Measurements from ENCODE around the gene CEP76. TPM values are rescaled to one million over a fixed set of nuclear protein-coding genes. Genes with fewer than 3 reads are reported as not detected.
A peak's percentile ranks its signal among the peaks of the same experiment; 100 is the strongest.

The CEP76 gene
- total RNA-seq, 2 experiments from 2014 or later: 11.9 to 12.5 TPM

DNA sequence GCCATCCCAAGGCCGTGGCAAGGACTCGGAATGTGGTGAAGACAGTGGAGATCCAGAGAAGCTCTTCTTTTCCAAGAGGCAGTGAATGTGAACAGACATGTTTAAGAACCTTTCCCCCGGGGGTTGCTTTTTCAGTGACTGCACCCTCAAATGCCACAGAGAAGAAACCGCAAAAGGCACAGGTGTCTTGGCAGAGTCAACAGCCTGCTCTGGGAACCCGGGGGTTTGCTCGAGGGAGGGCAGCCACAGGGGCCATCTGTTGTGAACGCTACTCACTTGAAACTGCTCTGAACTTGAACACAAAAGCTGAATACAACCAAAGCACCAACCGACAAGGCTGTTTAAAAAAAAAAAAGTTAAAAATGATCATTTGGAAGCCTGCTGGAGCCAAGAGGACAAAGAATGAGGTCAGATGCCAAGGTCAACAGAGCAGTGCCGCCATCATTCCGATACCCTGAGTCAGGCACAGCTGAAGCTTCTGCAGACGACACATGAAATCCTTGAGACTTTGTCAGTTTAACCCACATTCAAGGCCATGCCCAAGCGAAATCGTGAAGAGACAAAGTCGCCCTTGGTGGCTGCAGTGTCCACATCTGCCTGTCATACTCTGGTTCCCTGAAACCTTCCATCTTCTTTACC, 47.7 kb upstream of the CEP76 start:
- Mint-ChIP-seq H3K4me1 (ENCODE audit: low read depth) (peaks cover 21% of the 10 kb centered on the region), H3K27me3 (no peaks in the 10 kb centered on the region), H3K9me3 (no peaks in the 10 kb centered on the region), H3K36me3 (ENCODE audit: low read depth) (no peaks in the 10 kb centered on the region), H3K27ac (peak overlapping the region; percentile 69), H3K4me3 (no peak overlapping the region)
- CTCF ChIA-PET: interaction anchor here (0.7 to 2.2 kb wide), 4 partner anchors 128 to 213 kb away, joined by 3 to 9 read pairs (median 6); no protein-coding TSS in a partner anchor
- POLR2A ChIA-PET: interaction anchor here (1.1 to 1.4 kb wide), 2 partner anchors 19 to 25 kb away, joined by 3 to 8 read pairs; no protein-coding TSS in a partner anchor
- intact Hi-C loops (cut with micrococcal nuclease): no loop called here
- DNase-seq (peak; percentile 65), ATAC-seq (peak; percentile 79)
- no peak for TF ChIP-seq CTCF (IDR thresholded peaks at IDR 0.05)

- no peak overlapping the region for H3K27ac Mint-ChIP-seq
- no peak overlapping the region for H3K4me3 Mint-ChIP-seq
- H3K27me3 Mint-ChIP-seq: no peaks in the 10 kb centered on the region
- TF ChIP-seq CTCF (IDR thresholded peaks at IDR 0.05): no peak
- POLR2A ChIA-PET: no interaction called here
- DNase-seq (no peak), ATAC-seq (no peak)
- intact Hi-C loops (cut with micrococcal nuclease): no loop called here
- no peaks in the 10 kb centered on the region for H3K9me3 Mint-ChIP-seq
- peaks cover 21% of the 10 kb centered on the region for H3K4me1 Mint-ChIP-seq (ENCODE audit: low read depth)
- CTCF ChIA-PET: interaction anchor here (0.8 to 3.0 kb wide), 5 partner anchors 12 to 186 kb away, joined by 3 to 11 read pairs (median 8); no protein-coding TSS in a partner anchor
- H3K36me3 Mint-ChIP-seq (ENCODE audit: low read depth): no peaks in the 10 kb centered on the region
Measured at GRCh38 chr18:12749121-12749520, 46.6 kb upstream of the CEP76 start.

- ChIA-PET CTCF (interaction anchor here (0.8 to 3.0 kb wide), 5 partner anchors 12 to 186 kb away, joined by 3 to 11 read pairs (median 4); no protein-coding TSS in a partner anchor), POLR2A (no interaction called here)
- Mint-ChIP-seq H3K4me1 (ENCODE audit: low read depth) (peaks cover 21% of the 10 kb centered on the region), H3K27me3 (no peaks in the 10 kb centered on the region), H3K27ac (no peak overlapping the region), H3K9me3 (no peaks in the 10 kb centered on the region), H3K36me3 (ENCODE audit: low read depth) (no peaks in the 10 kb centered on the region), H3K4me3 (no peak overlapping the region)
- intact Hi-C loops (cut with micrococcal nuclease): no loop called here
- ATAC-seq (no peak), DNase-seq (no peak)
- TF ChIP-seq CTCF (IDR thresholded peaks at IDR 0.05): no peak
Measured at GRCh38 chr18:12748671-12749070, 46.1 kb upstream of the CEP76 start.

DNA sequence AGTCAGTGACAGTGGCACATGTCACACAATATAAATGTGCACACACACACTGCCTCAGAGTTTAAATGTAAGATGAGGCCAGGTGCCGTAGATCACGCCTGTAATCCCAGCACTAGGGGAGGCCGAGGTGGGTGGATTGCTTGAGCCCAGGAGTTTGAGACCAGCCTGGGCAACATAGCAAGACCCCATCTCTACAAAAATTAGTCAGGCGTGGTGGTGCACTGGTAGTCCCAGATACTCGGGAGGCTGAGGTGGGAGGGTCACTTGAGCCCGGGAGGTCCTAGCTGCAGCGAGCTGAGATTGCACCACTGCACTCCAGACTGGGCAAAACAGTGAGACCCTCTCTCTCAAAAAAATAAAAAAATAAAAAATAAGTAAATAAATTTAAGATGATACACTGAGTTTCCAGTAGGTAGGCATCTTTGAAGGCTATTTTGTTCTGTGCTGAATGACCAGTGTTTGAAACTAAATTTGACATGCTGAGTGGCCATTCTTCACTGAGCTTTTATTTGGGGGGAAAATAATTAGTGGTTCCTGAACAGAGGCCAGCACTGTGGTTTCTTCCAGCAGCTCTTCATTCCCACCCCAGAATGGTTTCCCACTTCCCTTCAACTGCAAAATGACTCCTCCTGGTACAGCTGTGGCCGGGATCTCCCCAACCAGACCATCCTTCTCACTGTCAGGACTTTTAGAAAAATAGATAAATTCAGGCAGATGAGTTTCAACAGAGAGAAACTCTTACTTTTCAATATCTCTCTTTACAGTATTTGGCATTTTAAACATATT, 45.2 kb upstream of the CEP76 start:
- no peak for DNase-seq
- TF ChIP-seq CTCF (IDR thresholded peaks at IDR 0.05): no peak
- no peak overlapping the region for H3K27ac Mint-ChIP-seq
- H3K4me3 Mint-ChIP-seq: no peak overlapping the region
- no peak for ATAC-seq
- H3K36me3 Mint-ChIP-seq (ENCODE audit: low read depth): no peaks in the 10 kb centered on the region
- ChIA-PET CTCF (interaction anchor here (1.5 to 3.0 kb wide), 3 partner anchors 23 to 187 kb away, joined by 3 to 11 read pairs (median 4); no protein-coding TSS in a partner anchor), POLR2A (no interaction called here)
- peaks cover 21% of the 10 kb centered on the region for H3K4me1 Mint-ChIP-seq (ENCODE audit: low read depth)
- H3K27me3 Mint-ChIP-seq: no peaks in the 10 kb centered on the region
- no peaks in the 10 kb centered on the region for H3K9me3 Mint-ChIP-seq
- intact Hi-C loops (cut with micrococcal nuclease): no loop called here
